GM18526 (cell line): ENCODE results near the gene ERVH48-1.

Experiments
- POLR2A ChIP-seq: IDR thresholded peaks from 3 replicates; pipeline ENCODE4 v1.6.1; 2011; ENCODE audit not compliant: insufficient read length; ENCODE audit errors: extremely low read depth

Gene ERVH48-1

GRCh38 chr21:42925114-42925926, at the start of gene ERVH48-1:
ERVH48-1 (minus strand) TSS chr21:42925630; CDS start chr21:42919006, 6,624 bp downstream.
- no peak for TF ChIP-seq POLR2A

- TF ChIP-seq POLR2A: peak; percentile 36
Observed at GRCh38 chr21:42973991-42974831, 48.8 kb upstream of the ERVH48-1 start, which contains the start of gene PKNOX1. PKNOX1 (plus strand) TSS chr21:42974562; CDS start chr21:43004382, 29,820 bp downstream.

GRCh38 chr21:42973309-42973990, 48.0 kb upstream of the ERVH48-1 start:
- no peak for TF ChIP-seq POLR2A

GRCh38 chr21:42971897-42972275, 46.5 kb upstream of the ERVH48-1 start:
- TF ChIP-seq POLR2A: no peak

DNA sequence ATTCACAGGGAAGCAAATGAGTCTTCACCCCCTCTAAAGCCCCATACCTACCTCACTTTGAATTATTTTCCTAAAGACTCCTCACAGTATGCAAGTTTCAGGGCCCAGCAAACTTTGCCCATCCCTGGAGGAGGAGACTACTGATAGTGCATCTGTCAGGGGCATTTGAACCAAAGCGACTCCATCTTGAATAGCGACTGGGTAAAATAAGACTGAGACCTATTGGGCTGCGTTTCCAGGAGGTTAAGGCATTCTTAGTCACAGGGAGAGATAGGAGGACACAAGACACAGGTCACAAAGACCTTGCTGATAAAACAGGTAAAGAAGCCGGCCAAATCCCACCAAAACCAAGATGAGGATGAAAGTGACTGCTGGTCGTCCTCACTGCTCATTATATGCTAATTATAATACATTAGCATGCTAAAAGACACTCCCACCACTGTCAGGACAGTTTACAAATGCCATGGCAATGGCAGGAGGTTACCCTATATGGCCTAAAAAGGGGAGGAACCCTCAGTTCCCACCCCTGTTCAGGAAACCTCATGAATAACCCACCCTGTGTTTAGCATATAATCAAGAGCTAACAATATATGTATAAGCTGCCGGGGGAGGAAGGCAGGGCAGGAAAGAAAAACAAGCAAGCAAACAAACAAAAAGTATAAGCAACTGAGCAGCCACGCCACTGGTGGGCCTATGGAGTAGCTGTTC, 45.7 kb upstream of the ERVH48-1 start:
- no peak for TF ChIP-seq POLR2A

DNA sequence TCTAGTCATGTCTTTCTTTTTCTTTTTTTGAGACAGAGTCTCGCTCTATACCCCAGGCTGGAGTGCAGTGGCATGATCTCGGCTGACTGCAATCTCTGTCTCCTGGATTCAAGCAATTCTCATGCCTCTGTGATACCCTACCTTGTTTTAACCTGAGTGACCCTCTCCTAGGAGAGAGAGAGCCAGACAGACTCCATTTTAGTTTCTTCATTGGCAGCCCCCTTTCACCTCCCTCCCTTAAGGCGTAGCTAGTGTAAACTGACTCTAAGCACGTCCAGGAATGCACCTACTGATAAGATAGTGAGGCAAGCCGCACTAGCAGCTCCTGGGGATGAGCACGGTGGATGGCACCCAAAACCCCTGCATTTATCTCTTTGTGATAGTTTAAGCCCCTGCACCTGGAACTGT, 43.8 kb upstream of the ERVH48-1 start:
- TF ChIP-seq POLR2A: no peak

- TF ChIP-seq POLR2A: no peak
Observed at GRCh38 chr21:42965211-42965560, 39.8 kb upstream of the ERVH48-1 start.

GRCh38 chr21:42964546-42965210, 39.2 kb upstream of the ERVH48-1 start:
- TF ChIP-seq POLR2A: no peak

GRCh38 chr21:42964086-42964485, 38.7 kb upstream of the ERVH48-1 start:
- no peak for TF ChIP-seq POLR2A

- TF ChIP-seq POLR2A: no peak
Observed at GRCh38 chr21:42962380-42963007, 37.1 kb upstream of the ERVH48-1 start.

DNA sequence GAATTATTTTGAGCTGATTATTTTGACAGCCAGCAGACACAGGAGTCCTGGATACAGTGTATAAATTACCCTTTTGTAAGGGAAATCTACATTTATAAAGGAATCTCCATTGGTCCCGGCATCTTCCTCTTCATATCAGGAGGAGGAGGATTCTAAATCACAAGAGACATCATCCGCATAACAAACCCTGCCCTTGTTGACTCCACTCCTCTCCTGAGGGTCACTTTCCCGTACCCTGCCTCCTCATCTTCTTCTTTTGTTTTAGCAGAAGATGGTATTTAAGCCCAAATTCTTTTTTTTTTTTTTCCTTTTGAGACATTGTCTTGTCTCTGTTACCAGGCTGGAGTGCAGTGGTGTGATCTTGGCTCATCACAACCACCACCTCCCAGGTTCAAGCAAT, 34.3 kb upstream of the ERVH48-1 start:
- no peak for TF ChIP-seq POLR2A

DNA sequence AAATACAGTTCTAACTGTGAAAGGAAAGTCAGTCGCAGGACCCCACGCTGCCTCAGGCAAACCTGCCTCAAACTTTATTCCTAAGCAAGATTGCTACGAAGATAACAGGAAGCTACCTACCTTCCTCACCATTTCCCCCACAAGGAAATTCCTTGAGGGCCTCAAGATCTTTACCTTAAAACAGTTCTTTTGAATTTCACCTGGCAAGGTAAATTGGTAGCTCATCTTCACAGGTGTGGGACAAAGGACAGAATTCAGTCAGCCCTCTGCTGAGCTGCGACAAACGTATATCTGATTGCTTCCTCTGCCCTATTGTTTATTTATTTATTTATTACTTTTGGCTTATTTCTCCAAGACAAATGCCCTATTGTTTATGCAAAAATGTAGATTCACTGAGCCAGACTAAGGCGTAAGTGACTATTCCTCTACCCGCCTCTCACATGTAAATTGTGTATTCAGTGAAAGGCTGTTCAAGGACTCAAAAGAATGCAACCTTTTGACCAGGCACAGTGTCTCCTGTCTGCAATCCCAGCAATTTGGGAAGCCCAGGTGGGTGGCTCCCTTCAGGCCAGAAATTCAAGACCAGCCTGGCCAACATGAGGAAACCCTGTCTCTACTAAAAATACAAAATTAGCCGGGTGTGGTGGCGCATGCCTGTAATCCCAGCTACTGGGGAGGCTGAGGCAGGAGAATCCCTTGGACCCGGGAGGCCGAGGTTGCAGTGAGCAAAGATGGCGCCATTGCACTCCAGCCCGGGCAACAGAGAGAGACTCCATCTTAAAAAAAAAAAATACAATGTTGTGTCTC, 31.6 kb upstream of the ERVH48-1 start:
- no peak for TF ChIP-seq POLR2A

DNA sequence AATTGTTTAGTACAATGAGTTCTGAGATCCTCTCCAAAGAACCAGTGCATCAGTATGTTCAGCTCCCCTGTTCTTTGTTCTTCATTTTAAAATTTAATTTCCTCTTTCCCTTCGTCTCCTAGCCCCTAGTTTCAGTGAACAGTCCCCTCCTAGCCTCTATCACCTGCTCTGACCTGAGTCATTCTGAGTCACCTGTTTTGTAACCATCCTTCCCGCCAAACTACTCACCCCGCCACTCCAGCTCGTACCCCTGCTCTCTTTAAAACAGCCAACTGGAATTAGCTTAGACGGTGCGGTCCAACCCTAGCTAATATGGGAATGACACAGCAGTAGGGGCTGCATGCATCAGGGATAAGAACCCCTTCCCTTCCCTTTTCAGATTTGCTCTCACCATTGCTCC, 16.8 kb upstream of the ERVH48-1 start:
- no peak for TF ChIP-seq POLR2A
